T-helper 17 cell (primary cell): ENCODE data around the gene RAB6B. TPM values are rescaled to one million over a fixed set of nuclear protein-coding genes. Genes with fewer than 3 reads are reported as not detected.
"Not testable (repeated sequence)": the region's sequence is repeated elsewhere in the genome, so short reads cannot be mapped to it uniquely, and the experiment has no call there.

Experiments
- ATAC-seq: fragments of 150-1000 bp; cut with Tn5 transposase; 2 replicates; pipeline ENCODE4 v1.10.0; 2021; ENCODE audit warnings: mild to moderate bottlenecking, moderate library complexity
- DNase-seq, 3 donors: peaks; one replicate each; pipeline versions ENCODE4 v3.0.0 to v3.0.0-alpha.2; 2020 to 2021
- H3K9me3 ChIP-seq: one replicate; pipeline ENCODE4 v1.7.0; 2013; ENCODE audit warnings: low read length, mild to moderate bottlenecking; ENCODE audit not compliant: control insufficient read depth, poor library complexity, severe bottlenecking
- H3K27ac Mint-ChIP-seq: one replicate; pipeline ENCODE4 v1.8.0; 2022; ENCODE audit warnings: mild to moderate bottlenecking, moderate library complexity, mixed read lengths
- H3K27me3 Mint-ChIP-seq: one replicate; pipeline ENCODE4 v1.8.0; 2022; ENCODE audit warnings: mixed read lengths
- H3K36me3 Mint-ChIP-seq: one replicate; pipeline ENCODE4 v1.8.0; 2022; ENCODE audit warnings: low read depth, mixed read lengths
- H3K4me1 Mint-ChIP-seq: one replicate; pipeline ENCODE4 v1.8.0; 2022; ENCODE audit warnings: mild to moderate bottlenecking, mixed read lengths
- H3K4me3 Mint-ChIP-seq: one replicate; pipeline ENCODE4 v1.8.0; 2022; ENCODE audit warnings: mild to moderate bottlenecking, moderate library complexity, mixed read lengths
- total RNA-seq, 4 donors: library from RNA in 2 of 4; stranded (reverse) in 2 of 4; gene quantifications; one replicate each; pipeline ENCODE4 v1.2.3 and lab custom pipeline; 2022 to 2026

The RAB6B gene
- total RNA-seq, 2 donors from 2014 or later = 1.8 to 4.3 TPM

GRCh38 chr3:133792171-133792763, 103.4 kb downstream of the RAB6B start:
- DNase-seq (no peak), ATAC-seq (no peak)
- H3K36me3 Mint-ChIP-seq = no peaks in the 10 kb centered on the region
- no peaks in the 10 kb centered on the region for H3K4me1 Mint-ChIP-seq
- peaks cover 12% of the 10 kb centered on the region for H3K27me3 Mint-ChIP-seq
- H3K4me3 Mint-ChIP-seq = no peak overlapping the region
- peaks cover 3% of the 10 kb centered on the region for H3K9me3 ChIP-seq
- no peak overlapping the region for H3K27ac Mint-ChIP-seq

GRCh38 chr3:133788024-133788423, 107.7 kb downstream of the RAB6B start:
- no peak for ATAC-seq
- peaks cover 10% of the 10 kb centered on the region for H3K27me3 Mint-ChIP-seq

GRCh38 chr3:133783762-133784161, 111.9 kb downstream of the RAB6B start:
- H3K36me3 Mint-ChIP-seq = no peaks in the 10 kb centered on the region
- peaks cover 35% of the 10 kb centered on the region for H3K27me3 Mint-ChIP-seq
- no peak overlapping the region for H3K4me3 Mint-ChIP-seq
- DNase-seq = no peak
- no peak overlapping the region for H3K27ac Mint-ChIP-seq
- no peaks in the 10 kb centered on the region for H3K9me3 ChIP-seq
- ATAC-seq = no peak
- peaks cover 4% of the 10 kb centered on the region for H3K4me1 Mint-ChIP-seq

More at GRCh38 chr3:133788024-133788423, 107.7 kb downstream of the RAB6B start:
- peaks cover 3% of the 10 kb centered on the region for H3K9me3 ChIP-seq
- Mint-ChIP-seq H3K27ac (no peak overlapping the region), H3K4me3 (no peak overlapping the region), H3K4me1 (no peaks in the 10 kb centered on the region), H3K36me3 (no peaks in the 10 kb centered on the region)
- no peak for DNase-seq

DNA sequence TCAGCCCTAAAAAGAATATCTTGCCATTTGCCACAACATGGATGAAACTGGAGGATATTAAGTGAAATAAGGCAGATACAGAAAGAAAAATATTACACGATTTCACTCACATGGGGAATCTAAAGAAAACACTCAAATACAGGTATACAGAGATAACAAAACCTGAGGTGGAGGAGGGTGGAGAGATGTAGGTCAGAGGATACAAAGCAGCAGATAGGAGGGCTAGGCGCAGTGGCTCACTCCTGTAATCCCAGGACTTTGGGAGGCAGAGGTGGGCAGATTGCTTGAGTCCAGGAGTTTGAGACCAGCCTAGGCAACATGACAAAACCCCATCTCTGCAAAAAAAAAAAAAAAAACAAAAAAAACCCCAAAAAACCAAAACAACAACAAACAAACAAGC, 113.2 kb downstream of the RAB6B start:
- peaks cover 44% of the 10 kb centered on the region for H3K27me3 Mint-ChIP-seq
- no peak for DNase-seq
- H3K27ac Mint-ChIP-seq = no peak overlapping the region
- H3K4me3 Mint-ChIP-seq = no peak overlapping the region
- H3K36me3 Mint-ChIP-seq = no peaks in the 10 kb centered on the region
- H3K9me3 ChIP-seq = no peaks in the 10 kb centered on the region
- no peak for ATAC-seq
- peaks cover 4% of the 10 kb centered on the region for H3K4me1 Mint-ChIP-seq

DNA sequence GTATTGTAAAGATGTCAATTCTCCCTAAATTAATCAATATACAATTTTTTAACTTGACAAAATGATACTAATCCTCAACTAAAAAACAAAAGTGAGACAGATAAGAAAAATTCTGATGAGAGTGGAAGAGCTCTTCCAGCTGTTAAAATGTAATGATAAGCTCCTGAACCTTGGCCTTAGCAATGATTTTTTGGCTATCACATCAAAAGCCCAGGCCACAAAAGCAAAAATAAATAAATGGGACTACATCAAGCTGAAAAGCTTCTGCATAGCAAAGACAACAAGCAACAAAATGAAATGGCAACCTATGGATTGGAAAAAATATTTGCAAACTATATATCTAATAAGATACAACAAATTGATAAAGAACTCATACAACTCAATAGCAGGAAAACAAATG, 114.1 kb downstream of the RAB6B start:
- Mint-ChIP-seq H3K4me3 (no peak overlapping the region), H3K27ac (no peak overlapping the region), H3K36me3 (no peaks in the 10 kb centered on the region), H3K27me3 (peaks cover 45% of the 10 kb centered on the region), H3K4me1 (peaks cover 4% of the 10 kb centered on the region)
- no peak for DNase-seq
- no peaks in the 10 kb centered on the region for H3K9me3 ChIP-seq
- no peak for ATAC-seq

DNA sequence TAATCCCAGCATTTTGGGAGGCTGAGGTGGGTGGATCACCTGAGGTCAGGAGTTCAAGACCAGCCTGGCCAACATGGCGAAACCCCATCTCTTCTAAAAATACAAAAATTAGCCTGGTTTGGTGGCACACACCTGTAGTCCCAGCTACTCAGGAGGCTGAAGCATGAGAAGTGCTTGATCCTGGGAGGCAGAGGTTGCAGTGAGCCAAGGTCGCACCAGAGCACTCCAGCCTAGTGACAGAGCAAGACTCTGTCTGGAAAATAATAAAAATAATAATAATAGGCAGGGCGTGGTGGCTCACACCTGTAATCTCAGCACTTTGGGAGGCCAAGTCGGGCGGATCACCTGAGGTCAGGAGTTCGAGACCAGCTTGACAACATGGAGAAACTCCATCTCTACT, 114.9 kb downstream of the RAB6B start:
- H3K9me3 ChIP-seq, H3K36me3 Mint-ChIP-seq, ATAC-seq, H3K4me1 Mint-ChIP-seq, H3K27ac Mint-ChIP-seq, DNase-seq, H3K4me3 Mint-ChIP-seq: not testable (repeated sequence)
- peaks cover 50% of the 10 kb centered on the region for H3K27me3 Mint-ChIP-seq

DNA sequence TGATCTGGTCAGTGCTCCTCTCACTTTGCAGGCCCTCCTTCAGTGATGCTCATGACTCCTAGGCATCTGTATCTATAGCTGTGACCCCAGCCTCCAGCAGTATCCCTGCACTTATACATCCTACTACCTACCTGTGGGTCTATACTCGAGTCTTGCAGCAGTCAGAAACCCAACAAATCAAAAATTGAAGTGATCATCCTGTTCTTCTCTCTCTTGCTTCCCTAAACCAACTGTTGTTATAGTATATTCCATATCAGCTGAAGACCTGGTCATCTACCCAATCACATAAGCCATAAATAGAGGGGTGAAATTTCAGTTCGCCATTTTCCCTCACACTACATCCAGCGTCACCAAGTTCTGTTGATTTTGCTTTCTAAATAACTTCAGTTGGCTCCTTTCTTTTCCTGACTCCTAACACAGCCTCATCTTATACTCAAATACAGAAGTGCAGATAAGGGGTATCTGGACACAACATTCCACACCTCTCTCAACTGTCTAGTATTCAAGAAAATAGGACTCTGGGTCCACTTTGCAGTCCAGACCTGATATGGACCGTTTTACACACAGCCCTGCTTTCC, 116.0 kb downstream of the RAB6B start:
- Mint-ChIP-seq H3K4me3 (no peak overlapping the region), H3K4me1 (peaks cover 4% of the 10 kb centered on the region), H3K27me3 (peaks cover 57% of the 10 kb centered on the region), H3K27ac (no peak overlapping the region), H3K36me3 (no peaks in the 10 kb centered on the region)
- DNase-seq = no peak
- H3K9me3 ChIP-seq = no peaks in the 10 kb centered on the region
- no peak for ATAC-seq

GRCh38 chr3:133777807-133778568, 117.7 kb downstream of the RAB6B start:
- H3K27ac Mint-ChIP-seq = no peak overlapping the region
- H3K4me1 Mint-ChIP-seq = peaks cover 4% of the 10 kb centered on the region
- DNase-seq (no peak), ATAC-seq (no peak)
- no peaks in the 10 kb centered on the region for H3K9me3 ChIP-seq
- no peak overlapping the region for H3K4me3 Mint-ChIP-seq
- peaks cover 4% of the 10 kb centered on the region for H3K36me3 Mint-ChIP-seq
- peaks cover 70% of the 10 kb centered on the region for H3K27me3 Mint-ChIP-seq

- Mint-ChIP-seq H3K36me3 (peaks cover 4% of the 10 kb centered on the region), H3K27ac (no peak overlapping the region), H3K27me3 (peaks cover 70% of the 10 kb centered on the region), H3K4me1 (no peaks in the 10 kb centered on the region), H3K4me3 (no peak overlapping the region)
- DNase-seq (no peak), ATAC-seq (no peak)
- H3K9me3 ChIP-seq = no peaks in the 10 kb centered on the region
These were observed 118.8 kb downstream of the RAB6B start for GRCh38 chr3:133776794-133777438.

GRCh38 chr3:133775835-133776234, 119.8 kb downstream of the RAB6B start:
- peaks cover 64% of the 10 kb centered on the region for H3K27me3 Mint-ChIP-seq
- ATAC-seq (no peak), DNase-seq (no peak)
- H3K4me3 Mint-ChIP-seq = no peak overlapping the region
- peaks cover 4% of the 10 kb centered on the region for H3K36me3 Mint-ChIP-seq
- no peaks in the 10 kb centered on the region for H3K4me1 Mint-ChIP-seq
- H3K9me3 ChIP-seq = no peaks in the 10 kb centered on the region
- H3K27ac Mint-ChIP-seq = no peak overlapping the region

DNA sequence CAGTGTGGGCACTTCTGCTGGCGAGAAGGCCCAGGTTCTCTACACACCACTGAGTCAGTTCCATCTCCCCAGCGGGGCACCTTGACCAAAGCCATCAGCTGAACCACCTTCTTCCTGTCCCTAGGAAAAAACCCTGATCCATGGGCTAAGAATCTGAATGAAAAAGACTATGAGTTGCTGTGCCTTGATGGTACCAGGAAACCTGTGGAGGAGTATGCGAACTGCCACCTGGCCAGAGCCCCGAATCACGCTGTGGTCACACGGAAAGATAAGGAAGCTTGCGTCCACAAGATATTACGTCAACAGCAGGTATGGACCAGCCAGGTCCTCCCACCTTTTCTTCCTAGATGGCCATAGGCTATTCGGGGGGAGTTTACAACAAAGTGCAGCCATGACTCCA, 120.4 kb downstream of the RAB6B start:
- no peak overlapping the region for H3K4me3 Mint-ChIP-seq
- H3K27me3 Mint-ChIP-seq = peaks cover 64% of the 10 kb centered on the region
- H3K36me3 Mint-ChIP-seq = peaks cover 4% of the 10 kb centered on the region
- no peak for DNase-seq
- no peaks in the 10 kb centered on the region for H3K4me1 Mint-ChIP-seq
- H3K27ac Mint-ChIP-seq = no peak overlapping the region
- no peaks in the 10 kb centered on the region for H3K9me3 ChIP-seq
- ATAC-seq = no peak
